Aorta (tissue), 5 donors: Measurements from ENCODE around the gene CHSY1. TPM values are rescaled to one million over a fixed set of nuclear protein-coding genes. Genes with fewer than 3 reads are reported as not detected.

Experiments
- ATAC-seq: fragments of 200-7000 bp; cut with Tn5 transposase; one replicate; pipeline ENCODE4 v1.9.1; 2022; ENCODE audit warnings: moderate library complexity; ENCODE audit not compliant: low FRiP score
- DNase-seq, 2 donors: peaks; one replicate each; pipeline ENCODE4 v3.0.0-alpha.2; 2020
- H3K27ac ChIP-seq, 2 donors: one replicate each; pipeline ENCODE4 v1.5.1; 2013; ENCODE audit warnings: low read length in 2 of 2, mild to moderate bottlenecking in 2 of 2, moderate library complexity in 2 of 2, control low read depth in 1 of 2, inconsistent platforms in 1 of 2, low read depth in 1 of 2
- H3K27me3 ChIP-seq, 2 donors: one replicate each; pipeline ENCODE4 v1.6.1; 2013; ENCODE audit warnings: control low read depth in 1 of 2, low read length in 1 of 2, mild to moderate bottlenecking in 1 of 2, moderate library complexity in 1 of 2; ENCODE audit not compliant: insufficient read depth in 2 of 2, control insufficient read depth in 1 of 2
- H3K36me3 ChIP-seq, 2 donors: one replicate each; pipeline ENCODE4 v1.6.1; 2013; ENCODE audit warnings: control low read depth in 1 of 2, low read length in 1 of 2, mild to moderate bottlenecking in 1 of 2; ENCODE audit not compliant: insufficient read depth in 2 of 2, control insufficient read depth in 1 of 2
- H3K4me1 ChIP-seq, 2 donors: one replicate each; pipeline ENCODE4 v1.6.1; 2013; ENCODE audit warnings: low read length in 2 of 2, control low read depth in 1 of 2, mild to moderate bottlenecking in 1 of 2, moderate library complexity in 1 of 2; ENCODE audit not compliant: insufficient read depth in 2 of 2, control insufficient read depth in 1 of 2
- H3K4me3 ChIP-seq, 2 donors: one replicate each; pipeline ENCODE4 v1.5.1; 2013; ENCODE audit warnings: low read length in 2 of 2, control low read depth in 1 of 2, mild to moderate bottlenecking in 1 of 2
- H3K9me3 ChIP-seq: one replicate; pipeline ENCODE4 v1.6.1; 2013; ENCODE audit warnings: mild to moderate bottlenecking, low read length; ENCODE audit not compliant: control insufficient read depth
- WGBS, 2 donors: extraction: QIAGEN DNeasy Blood & Tissue Kit; methylation state at CpG; one replicate each; pipeline ENCODE4 v1.1.7; 2013; 5-methylcytosine and 5-hydroxymethylcytosine counted together
- intact Hi-C, 2 donors: fragments of 100-400 bp; cut with DNase I; formaldehyde crosslinking; loops; one replicate each; pipeline versions ENCODE4 v1.14.2 to v1.15.0; 2022
- polyA plus RNA-seq, 2 donors: library from polyadenylated mRNA; stranded (reverse); fragments of 200-250 nt; gene quantifications; one replicate each; pipeline ENCODE4 v1.2.3, GENCODE V29; 2013
- total RNA-seq, 2 donors: library from RNA; stranded (reverse); fragmentation: NEBNext Ultra II Directional; extraction: Animal tissue kit (Norgen Biotek cat#: 25700); gene quantifications; one replicate each; pipeline ENCODE4 v1.2.1, GENCODE V29; 2021
- donor health status: healthy with polysubstance abuse.
- donor health status: Bipolar disorder and iron deficiency.
- donor health status: DM: no; HTN: no; CAD: no.
- donor health status: DM: no; HTN: no; CAD: no.
- donor health status: DM: yes; HTN: yes; CAD: no.

CHSY1 gene
- total and polyA plus RNA-seq, 4 donors, result 10.8 to 78.4 (median 49.8) TPM

DNA sequence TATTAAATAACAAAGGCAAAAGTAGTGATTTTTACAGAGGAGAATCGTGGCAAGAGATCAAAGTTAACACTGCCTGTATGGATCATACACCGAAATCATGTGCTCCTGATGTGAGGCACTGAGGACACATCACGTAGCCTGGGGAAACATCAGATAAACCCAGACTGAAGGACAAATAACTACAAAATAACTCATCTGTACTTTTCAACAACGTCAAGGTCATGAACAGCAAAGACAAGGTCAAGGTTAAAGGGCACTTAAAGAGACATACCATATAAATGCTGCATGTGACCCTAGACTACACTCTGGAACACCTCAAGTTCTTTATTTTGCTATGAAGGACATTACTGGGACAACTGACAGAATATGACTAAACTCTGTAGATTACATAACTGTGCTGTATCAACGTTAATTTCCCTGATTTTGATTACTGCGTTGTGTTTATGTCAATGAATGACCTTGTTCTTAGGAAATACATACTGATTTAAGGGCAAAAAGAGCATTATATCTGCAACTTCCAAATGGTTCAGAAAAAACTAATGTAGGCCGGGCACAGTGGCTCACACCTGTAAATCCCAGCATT lies 48.1 kb downstream of the CHSY1 start:
- peaks cover 1 to 5% of the 10 kb centered on the region in 2 donors for H3K4me1 ChIP-seq
- ATAC-seq (no peak), DNase-seq (no peak)
- H3K4me3 ChIP-seq, result no peak overlapping the region
- no peaks in the 10 kb centered on the region for H3K27me3 ChIP-seq
- no peaks in the 10 kb centered on the region for H3K9me3 ChIP-seq
- WGBS, 2 donors, result 69 to 71% methylated on average over 7 of the region's 7 CpGs
- no peak overlapping the region for H3K27ac ChIP-seq
- no peaks in the 10 kb centered on the region for H3K36me3 ChIP-seq
- intact Hi-C loops, result no loop called here

- no peak for DNase-seq
- intact Hi-C loops, result no loop called here
- H3K27me3 ChIP-seq, result no peaks in the 10 kb centered on the region
- H3K36me3 ChIP-seq, result no peaks in the 10 kb centered on the region
- no peak overlapping the region for H3K4me3 ChIP-seq
- WGBS, 2 donors, result 78 to 83% methylated on average over 4 of the region's 4 CpGs
- H3K9me3 ChIP-seq, result no peaks in the 10 kb centered on the region
- no peak overlapping the region for H3K27ac ChIP-seq
- ATAC-seq, result no peak
- H3K4me1 ChIP-seq, result peaks cover 1 to 3% of the 10 kb centered on the region in 2 donors
Observed at GRCh38 chr15:101203029-101203573, 48.7 kb downstream of the CHSY1 start.

DNA sequence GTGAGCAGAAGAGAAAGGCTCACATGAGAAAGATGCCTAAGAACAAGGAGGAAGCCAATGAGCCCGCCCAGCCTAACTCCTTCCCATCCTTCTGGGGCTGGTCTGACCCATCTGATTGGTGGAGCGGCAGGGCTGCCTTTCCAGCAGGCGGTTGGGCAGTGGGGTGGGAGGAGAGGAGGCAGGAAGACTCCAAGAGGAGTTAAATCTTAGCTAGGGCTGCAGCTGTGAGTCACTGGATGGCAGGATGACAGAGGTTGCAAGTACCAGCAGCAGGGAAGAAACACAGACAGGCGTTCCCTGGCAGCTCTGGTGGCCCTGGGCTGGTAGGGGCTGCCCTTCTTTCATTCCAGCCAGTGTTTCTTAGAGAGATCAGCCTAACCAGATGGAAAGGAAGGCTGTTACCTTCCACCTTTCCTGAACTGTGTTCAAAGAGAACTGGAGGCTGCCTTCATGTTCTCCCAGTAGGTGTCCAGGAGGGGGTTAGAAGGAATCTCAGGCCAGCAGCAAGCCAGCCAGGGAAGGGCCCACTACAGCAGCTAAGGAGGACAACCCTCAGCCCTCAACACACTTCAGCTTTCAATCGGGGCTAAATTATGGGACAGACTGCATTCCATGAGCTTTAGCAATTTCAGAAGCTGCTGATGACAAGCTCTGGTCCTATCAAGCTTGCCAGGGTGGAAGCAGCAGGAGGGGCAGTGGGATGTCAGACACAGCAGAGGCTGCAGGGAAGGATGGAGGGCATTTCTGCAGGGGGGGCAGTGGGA lies 50.3 kb downstream of the CHSY1 start:
- intact Hi-C loops, result no loop called here
- H3K27ac ChIP-seq, result peak overlapping the region; percentile 31 to 74
- DNase-seq (peak; percentile 97 to 98), ATAC-seq (peak; percentile 95)
- H3K4me1 ChIP-seq, result peaks cover 0 to 1% of the 10 kb centered on the region in 2 donors
- H3K9me3 ChIP-seq, result no peaks in the 10 kb centered on the region
- no peaks in the 10 kb centered on the region for H3K36me3 ChIP-seq
- no peak overlapping the region for H3K4me3 ChIP-seq
- no peaks in the 10 kb centered on the region for H3K27me3 ChIP-seq
- 3 to 5% methylated on average over 5 of the region's 5 CpGs for WGBS, 2 donors

DNA sequence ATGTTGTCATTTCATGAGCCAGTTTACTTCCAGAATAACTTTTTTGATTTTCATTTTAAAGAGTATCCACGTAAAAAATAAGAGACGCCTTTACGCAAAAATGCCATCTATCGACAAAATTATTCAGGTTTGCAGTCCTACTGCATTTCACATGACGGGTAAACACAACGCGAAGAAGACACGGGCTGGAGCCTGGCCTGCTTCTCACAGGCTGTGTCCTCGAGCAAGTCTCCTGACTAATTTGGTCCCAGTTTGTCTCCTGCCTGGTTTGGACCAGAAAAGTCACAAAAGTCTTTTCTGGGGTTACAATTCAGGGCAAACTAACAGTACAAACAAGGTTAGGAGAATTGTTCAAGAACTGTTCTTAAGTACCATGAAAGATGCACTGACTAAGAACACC lies 51.7 kb downstream of the CHSY1 start:
- H3K9me3 ChIP-seq, result no peaks in the 10 kb centered on the region
- peak overlapping the region in 1 of 2 donors; percentile 56 for H3K27ac ChIP-seq
- intact Hi-C loops, result no loop called here
- peak in 1 of 2 donors; percentile 49 for DNase-seq
- H3K27me3 ChIP-seq, result no peaks in the 10 kb centered on the region
- H3K4me3 ChIP-seq, result no peak overlapping the region
- no peaks in the 10 kb centered on the region for H3K36me3 ChIP-seq
- H3K4me1 ChIP-seq, result peaks cover 0 to 1% of the 10 kb centered on the region in 2 donors
- 45 to 58% methylated on average over 9 of the region's 9 CpGs for WGBS, 2 donors
- ATAC-seq, result no peak

DNA sequence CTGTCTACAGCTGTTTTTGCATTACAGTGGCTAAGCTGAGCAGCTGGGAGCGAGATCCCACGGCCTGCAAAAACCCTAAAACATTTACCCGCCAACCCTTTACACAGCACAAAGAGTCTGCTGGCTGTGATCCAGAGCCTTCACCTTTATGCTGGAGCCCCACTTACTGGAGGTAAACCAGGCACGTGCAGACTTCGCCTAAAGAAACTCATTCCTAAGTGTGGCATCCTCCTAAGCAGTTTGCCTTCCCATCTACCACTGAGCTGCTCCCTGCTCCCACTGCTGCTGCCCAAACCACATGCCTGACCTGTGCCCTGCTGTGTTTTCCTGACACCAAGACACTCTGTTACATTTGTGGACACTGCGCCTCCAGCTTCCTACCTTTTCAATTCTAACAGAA lies 53.0 kb downstream of the CHSY1 start:
- Histone ChIP-seq H3K4me1 (peaks cover 0 to 3% of the 10 kb centered on the region in 2 donors), H3K27ac (peak overlapping the region in 1 of 2 donors; percentile 39), H3K27me3 (no peaks in the 10 kb centered on the region), H3K9me3 (no peaks in the 10 kb centered on the region), H3K36me3 (no peaks in the 10 kb centered on the region), H3K4me3 (no peak overlapping the region)
- ATAC-seq, result no peak
- WGBS, 2 donors, result 78 to 81% methylated on average over 6 of the region's 6 CpGs
- intact Hi-C loops, result loop anchor here in 1 of 2 donors (5.0 kb wide), 1 partner anchor 54 kb away; the partner anchor contains the start of gene CHSY1
- DNase-seq, result no peak

DNA sequence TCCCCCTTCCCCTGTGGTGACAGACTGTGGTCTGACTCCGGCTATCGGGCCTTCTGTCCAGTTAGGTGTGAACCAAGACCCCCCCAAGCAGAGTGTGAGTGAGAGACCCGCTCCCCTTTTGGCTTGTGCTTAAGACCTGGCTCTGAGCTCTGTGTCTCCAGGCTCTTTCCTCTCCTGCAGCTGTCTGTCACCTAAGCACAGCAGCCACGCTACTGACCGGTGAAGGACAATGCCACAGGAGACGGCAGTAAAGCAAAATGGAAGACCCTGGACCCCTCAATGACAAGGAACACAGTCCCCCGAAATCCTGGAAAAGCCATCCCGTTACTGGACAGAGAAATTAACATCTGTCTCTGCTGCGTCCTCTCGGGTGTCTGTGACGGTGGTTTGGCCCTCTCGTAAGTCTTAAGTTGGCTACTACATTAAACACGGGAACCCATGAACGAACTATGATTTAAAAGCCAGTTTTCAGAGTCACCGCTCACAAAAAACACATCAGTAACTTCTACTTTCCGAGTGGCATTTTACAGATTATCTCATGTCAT lies 53.7 kb downstream of the CHSY1 start:
- DNase-seq (no peak), ATAC-seq (no peak)
- intact Hi-C loops, result loop anchor here in 1 of 2 donors (5.0 kb wide), 1 partner anchor 54 kb away; the partner anchor contains the start of gene CHSY1
- Histone ChIP-seq H3K9me3 (no peaks in the 10 kb centered on the region), H3K27me3 (no peaks in the 10 kb centered on the region), H3K27ac (no peak overlapping the region), H3K36me3 (no peaks in the 10 kb centered on the region), H3K4me1 (peaks cover 0 to 3% of the 10 kb centered on the region in 2 donors), H3K4me3 (no peak overlapping the region)
- 90 to 92% methylated on average over 16 of the region's 16 CpGs for WGBS, 2 donors

DNA sequence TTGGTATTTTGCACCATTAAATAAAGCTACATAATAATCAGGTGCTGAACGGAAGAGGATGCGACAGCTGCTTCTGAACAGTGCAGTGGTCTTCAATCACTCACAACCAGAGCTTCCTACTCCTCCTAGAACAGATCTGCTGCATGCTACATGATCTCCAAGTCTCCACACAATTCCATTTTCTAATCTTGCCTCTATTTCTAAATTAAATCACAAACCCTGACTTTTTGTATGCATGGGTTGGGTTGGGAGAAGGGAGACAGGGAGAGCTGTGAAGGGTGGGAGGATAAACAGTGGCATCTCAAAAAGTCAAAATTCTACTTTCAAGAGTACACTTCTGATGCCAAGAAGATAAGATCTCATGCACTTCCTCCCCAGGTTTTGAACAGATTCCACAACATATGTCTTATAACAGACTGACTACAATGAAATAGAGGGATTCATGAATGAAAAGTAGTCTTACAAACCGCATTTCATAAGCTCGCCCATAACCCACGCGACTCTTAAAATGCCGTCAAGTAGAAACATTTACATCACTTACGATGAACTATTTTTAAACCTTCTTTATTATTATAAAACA lies 57.2 kb downstream of the CHSY1 start:
- ATAC-seq, result no peak
- intact Hi-C loops, result loop anchor here in 1 of 2 donors (5.0 kb wide), 1 partner anchor 58 kb away; the partner anchor contains the start of gene CHSY1

DNA sequence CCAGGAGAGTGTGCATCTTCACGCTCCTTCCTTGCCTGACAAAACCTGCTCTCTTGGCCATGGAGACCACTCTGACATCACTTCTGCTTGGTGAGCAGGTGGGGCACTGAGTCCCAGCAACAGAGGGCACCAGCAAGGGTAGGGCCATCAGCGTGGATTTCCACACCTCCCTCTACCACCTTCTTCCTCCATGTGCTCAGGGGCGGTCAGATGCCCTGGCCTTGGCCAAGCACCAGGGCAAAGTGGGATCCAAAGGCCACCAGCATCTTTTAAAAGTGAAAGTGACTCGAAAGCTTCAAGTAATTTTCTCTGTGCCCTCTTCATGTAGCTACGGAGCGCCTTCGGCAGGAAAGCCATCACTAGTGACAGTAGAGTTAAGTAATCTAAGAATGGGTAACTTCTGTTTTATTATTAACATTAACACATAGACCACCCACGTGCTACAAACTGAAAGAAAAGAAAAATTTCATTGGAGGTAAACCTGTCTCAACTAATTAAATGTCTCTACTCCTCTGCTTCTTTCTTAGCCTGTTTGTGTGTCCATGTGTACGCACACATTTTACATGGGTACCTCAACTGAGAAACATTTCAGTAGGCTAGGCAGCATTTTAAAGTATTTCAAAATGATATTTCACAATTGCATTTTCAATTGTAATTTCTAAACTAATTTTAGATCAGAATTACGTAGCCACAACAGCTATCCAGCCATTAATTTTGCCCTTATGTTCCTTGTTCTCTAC lies 57.9 kb downstream of the CHSY1 start:
- no peaks in the 10 kb centered on the region for H3K36me3 ChIP-seq
- H3K4me1 ChIP-seq, result peaks cover 0 to 7% of the 10 kb centered on the region in 2 donors
- H3K27me3 ChIP-seq, result no peaks in the 10 kb centered on the region
- H3K9me3 ChIP-seq, result no peaks in the 10 kb centered on the region
- WGBS, 2 donors, result 77 to 80% methylated on average over 10 of the region's 10 CpGs
- intact Hi-C loops, result no loop called here
- no peak overlapping the region for H3K27ac ChIP-seq
- ATAC-seq (no peak), DNase-seq (no peak)
- no peak overlapping the region for H3K4me3 ChIP-seq

More for the DNA sequence above, 57.2 kb downstream of the CHSY1 start:
- Histone ChIP-seq H3K4me3 (no peak overlapping the region), H3K4me1 (peaks cover 0 to 7% of the 10 kb centered on the region in 2 donors), H3K9me3 (no peaks in the 10 kb centered on the region), H3K36me3 (no peaks in the 10 kb centered on the region), H3K27ac (no peak overlapping the region), H3K27me3 (no peaks in the 10 kb centered on the region)
- no peak for DNase-seq
- WGBS, 2 donors, result 81 to 88% methylated on average over 8 of the region's 8 CpGs
